ENCODE measurements around the gene SLC35F3.

Gene SLC35F3

GRCh38 chr1:234140388-234140787, 235.9 kb downstream of the SLC35F3 start:
- TF ChIP-seq CTCF (IDR thresholded peaks at IDR 0.05; ENCODE audit: low read depth, low read length) = no peak
- Histone ChIP-seq H3K27me3 (ENCODE audit: insufficient read depth, low read depth, severe bottlenecking) (peaks cover 20% of the 10 kb centered on the region), H3K36me3 (no peaks in the 10 kb centered on the region), H3K4me3 (ENCODE audit: low read depth, low read length) (no peak overlapping the region), H3K27ac (no peak overlapping the region), H3K9me3 (ENCODE audit: severe bottlenecking) (no peaks in the 10 kb centered on the region)
- DNase-seq = no peak

GRCh38 chr1:234141006-234141405, 236.5 kb downstream of the SLC35F3 start:
- no peak for TF ChIP-seq CTCF (IDR thresholded peaks at IDR 0.05; ENCODE audit: low read depth, low read length)
- Histone ChIP-seq H3K27me3 (ENCODE audit: insufficient read depth, low read depth, severe bottlenecking) (peaks cover 20% of the 10 kb centered on the region), H3K27ac (no peak overlapping the region), H3K4me3 (ENCODE audit: low read depth, low read length) (no peak overlapping the region), H3K36me3 (no peaks in the 10 kb centered on the region), H3K9me3 (ENCODE audit: severe bottlenecking) (no peaks in the 10 kb centered on the region)
- no peak for DNase-seq

GRCh38 chr1:234143681-234144080, 239.2 kb downstream of the SLC35F3 start:
- DNase-seq = no peak
- no peak for TF ChIP-seq CTCF (IDR thresholded peaks at IDR 0.05; ENCODE audit: low read depth, low read length)
- H3K27me3 ChIP-seq (ENCODE audit: insufficient read depth, low read depth, severe bottlenecking) = peaks cover 23% of the 10 kb centered on the region

GRCh38 chr1:234144901-234145300, 240.4 kb downstream of the SLC35F3 start:
- H3K27me3 ChIP-seq (ENCODE audit: insufficient read depth, low read depth, severe bottlenecking) = peaks cover 28% of the 10 kb centered on the region
- no peak for TF ChIP-seq CTCF (IDR thresholded peaks at IDR 0.05; ENCODE audit: low read depth, low read length)
- no peak overlapping the region for H3K27ac ChIP-seq
- H3K36me3 ChIP-seq = no peaks in the 10 kb centered on the region
- no peak overlapping the region for H3K4me3 ChIP-seq (ENCODE audit: low read depth, low read length)
- no peak for DNase-seq
- H3K9me3 ChIP-seq (ENCODE audit: severe bottlenecking) = peaks cover 10% of the 10 kb centered on the region

More at GRCh38 chr1:234143681-234144080, 239.2 kb downstream of the SLC35F3 start:
- peaks cover 10% of the 10 kb centered on the region for H3K9me3 ChIP-seq (ENCODE audit: severe bottlenecking)
- no peaks in the 10 kb centered on the region for H3K36me3 ChIP-seq
- H3K4me3 ChIP-seq (ENCODE audit: low read depth, low read length) = no peak overlapping the region
- no peak overlapping the region for H3K27ac ChIP-seq

DNA sequence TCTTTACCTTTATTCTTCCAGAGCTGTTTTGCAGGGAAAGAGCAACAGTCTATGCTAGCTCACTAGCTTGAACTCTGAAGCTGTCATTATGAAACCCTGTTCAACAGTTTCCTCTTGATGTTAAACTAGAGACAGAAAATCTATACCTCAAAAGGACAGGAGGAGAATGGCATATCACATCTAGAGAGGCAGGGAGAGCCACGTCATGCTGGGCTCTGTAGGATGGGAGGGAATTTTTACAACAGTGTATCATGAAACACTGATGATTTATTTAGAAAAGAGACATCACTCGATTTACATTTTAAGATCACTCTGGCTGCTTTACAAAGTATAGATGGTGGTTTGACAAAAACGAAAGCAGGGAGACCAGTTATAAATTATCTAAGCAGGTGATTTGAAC, 243.9 kb downstream of the SLC35F3 start:
- Histone ChIP-seq H3K4me3 (ENCODE audit: low read depth, low read length) (no peak overlapping the region), H3K27ac (no peak overlapping the region), H3K27me3 (ENCODE audit: insufficient read depth, low read depth, severe bottlenecking) (peaks cover 16% of the 10 kb centered on the region), H3K36me3 (no peaks in the 10 kb centered on the region), H3K9me3 (ENCODE audit: severe bottlenecking) (peaks cover 10% of the 10 kb centered on the region)
- no peak for TF ChIP-seq CTCF (IDR thresholded peaks at IDR 0.05; ENCODE audit: low read depth, low read length)
- no peak for DNase-seq

DNA sequence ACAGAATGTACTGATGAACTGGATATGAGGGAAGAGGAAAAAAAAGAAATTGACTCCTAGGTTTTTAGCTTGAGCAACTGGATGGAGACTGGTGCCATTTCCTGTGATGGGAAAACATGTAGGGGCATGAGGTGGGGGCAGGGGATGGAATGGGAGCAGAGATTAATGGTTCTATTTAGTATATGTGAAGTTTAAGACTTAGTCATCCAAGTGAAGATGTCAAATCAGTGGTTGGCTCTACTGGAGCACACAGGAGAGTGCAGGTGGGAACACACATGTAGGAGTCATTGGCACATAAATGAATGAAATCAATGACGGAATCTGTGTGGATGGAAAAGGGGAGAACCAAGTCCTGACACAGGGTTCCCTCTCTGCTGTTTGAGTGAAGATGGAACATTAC, 244.3 kb downstream of the SLC35F3 start:
- TF ChIP-seq CTCF (IDR thresholded peaks at IDR 0.05; ENCODE audit: low read depth, low read length) = no peak
- Histone ChIP-seq H3K27me3 (ENCODE audit: insufficient read depth, low read depth, severe bottlenecking) (peaks cover 12% of the 10 kb centered on the region), H3K9me3 (ENCODE audit: severe bottlenecking) (peaks cover 10% of the 10 kb centered on the region), H3K4me3 (ENCODE audit: low read depth, low read length) (no peak overlapping the region), H3K27ac (no peak overlapping the region), H3K36me3 (no peaks in the 10 kb centered on the region)
- DNase-seq = no peak

Data from WERI-Rb-1 (cell line).